Colonic mucosa (tissue), 4 donors: ENCODE measurements around the gene TMEM237. TPM values are rescaled to one million over a fixed set of nuclear protein-coding genes. Genes with fewer than 3 reads are reported as not detected.
A peak's percentile ranks its signal among the peaks of the same experiment; 100 is the strongest.

ENCODE experiments used
- DNase-seq: peaks from one replicate; pipeline ENCODE4 v3.0.0-alpha.2; 2020
- H3K27ac ChIP-seq: fragments of 200-600 bp; one replicate; pipeline ENCODE4 v1.8.0; 2021
- H3K27me3 ChIP-seq: fragments of 200-600 bp; one replicate; pipeline ENCODE4 v1.8.0; 2021
- H3K36me3 ChIP-seq: fragments of 200-600 bp; one replicate; pipeline ENCODE4 v1.8.0; 2021
- H3K4me1 ChIP-seq: fragments of 200-600 bp; one replicate; pipeline ENCODE4 v1.8.0; 2021; ENCODE audit warnings: mild to moderate bottlenecking
- H3K4me3 ChIP-seq: fragments of 200-600 bp; one replicate; pipeline ENCODE4 v1.8.0; 2021
- H3K9ac ChIP-seq, 2 donors: one replicate each; pipeline ENCODE4 v1.7.0; 2013; ENCODE audit warnings: control low read depth in 2 of 2, low read depth in 2 of 2, low read length in 2 of 2
- H3K9me3 ChIP-seq: fragments of 200-600 bp; one replicate; pipeline ENCODE4 v1.8.0; 2021
- intact Hi-C: fragments of 100-400 bp; cut with DNase I; formaldehyde crosslinking; loops from one replicate; pipeline ENCODE4 v1.14.1; 2022
- total RNA-seq, 2 donors: library from RNA; stranded (reverse); fragmentation: NEBNext Ultra II Directional in 1 of 2; extraction: Animal tissue kit (Norgen Biotek cat#: 25700) in 1 of 2; gene quantifications; one replicate each; pipeline ENCODE4 v1.2.1, GENCODE V29; 2021
- TF ChIP-seq, protein P1 (sequence below): fragments of 200-600 bp; IDR thresholded peaks from one replicate; pipeline ENCODE4 v1.8.0; 2022; ENCODE audit warnings: antibody characterized with exemption, mild to moderate bottlenecking
- donor health status: healthy.
- donor health status: DM: no; HTN: no; CAD: no.
- donor health status: DM: no; HTN: no; CAD: no.

The TMEM237 gene
- total RNA-seq, 2 donors from 2014 or later, result 4.5 to 7.1 TPM

DNA sequence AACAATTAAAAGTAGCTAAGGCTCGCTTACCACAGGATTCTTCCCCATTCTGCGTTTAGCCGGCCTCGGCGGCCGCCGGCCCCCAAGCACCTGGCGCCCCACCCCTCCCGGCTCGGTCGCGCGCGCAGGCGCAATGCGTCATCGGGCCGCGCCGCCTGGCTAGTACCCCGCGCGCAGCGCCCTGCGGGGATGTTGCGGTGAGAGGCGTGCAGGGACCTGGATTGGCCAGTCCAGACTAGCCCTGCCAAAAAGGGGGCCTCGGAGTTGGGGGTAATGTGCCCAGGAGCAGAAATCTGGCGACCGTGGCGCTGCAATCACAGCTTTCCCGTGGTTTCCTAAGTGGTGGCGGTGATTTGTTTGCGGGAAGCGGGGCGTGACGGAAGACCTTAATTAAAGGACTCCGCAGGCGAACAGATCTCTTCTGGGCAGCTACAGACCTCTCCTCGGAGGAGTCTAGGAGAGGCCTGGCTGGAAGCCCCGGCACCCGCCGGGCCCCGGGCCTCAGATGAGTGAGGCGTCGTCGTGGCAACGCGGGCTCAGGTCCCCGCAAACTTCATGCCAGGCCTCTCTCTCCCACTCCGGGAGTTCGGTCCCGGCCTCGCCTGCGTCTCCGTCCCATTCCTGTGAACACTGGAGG, 606 bp downstream of the TMEM237 start:
- H3K9me3 ChIP-seq, result no peaks in the 10 kb centered on the region
- H3K4me1 ChIP-seq, result peaks cover 4% of the 10 kb centered on the region
- peak overlapping the region; percentile 73 to 84 for H3K9ac ChIP-seq
- peak overlapping the region; percentile 72 for H3K27ac ChIP-seq
- DNase-seq, result peak; percentile 84
- TF ChIP-seq, protein P1, sequence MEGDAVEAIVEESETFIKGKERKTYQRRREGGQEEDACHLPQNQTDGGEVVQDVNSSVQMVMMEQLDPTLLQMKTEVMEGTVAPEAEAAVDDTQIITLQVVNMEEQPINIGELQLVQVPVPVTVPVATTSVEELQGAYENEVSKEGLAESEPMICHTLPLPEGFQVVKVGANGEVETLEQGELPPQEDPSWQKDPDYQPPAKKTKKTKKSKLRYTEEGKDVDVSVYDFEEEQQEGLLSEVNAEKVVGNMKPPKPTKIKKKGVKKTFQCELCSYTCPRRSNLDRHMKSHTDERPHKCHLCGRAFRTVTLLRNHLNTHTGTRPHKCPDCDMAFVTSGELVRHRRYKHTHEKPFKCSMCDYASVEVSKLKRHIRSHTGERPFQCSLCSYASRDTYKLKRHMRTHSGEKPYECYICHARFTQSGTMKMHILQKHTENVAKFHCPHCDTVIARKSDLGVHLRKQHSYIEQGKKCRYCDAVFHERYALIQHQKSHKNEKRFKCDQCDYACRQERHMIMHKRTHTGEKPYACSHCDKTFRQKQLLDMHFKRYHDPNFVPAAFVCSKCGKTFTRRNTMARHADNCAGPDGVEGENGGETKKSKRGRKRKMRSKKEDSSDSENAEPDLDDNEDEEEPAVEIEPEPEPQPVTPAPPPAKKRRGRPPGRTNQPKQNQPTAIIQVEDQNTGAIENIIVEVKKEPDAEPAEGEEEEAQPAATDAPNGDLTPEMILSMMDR, result no peak
- H3K36me3 ChIP-seq, result no peaks in the 10 kb centered on the region
- H3K4me3 ChIP-seq, result peak overlapping the region; percentile 92
- intact Hi-C loops, result no loop called here
- no peaks in the 10 kb centered on the region for H3K27me3 ChIP-seq

DNA sequence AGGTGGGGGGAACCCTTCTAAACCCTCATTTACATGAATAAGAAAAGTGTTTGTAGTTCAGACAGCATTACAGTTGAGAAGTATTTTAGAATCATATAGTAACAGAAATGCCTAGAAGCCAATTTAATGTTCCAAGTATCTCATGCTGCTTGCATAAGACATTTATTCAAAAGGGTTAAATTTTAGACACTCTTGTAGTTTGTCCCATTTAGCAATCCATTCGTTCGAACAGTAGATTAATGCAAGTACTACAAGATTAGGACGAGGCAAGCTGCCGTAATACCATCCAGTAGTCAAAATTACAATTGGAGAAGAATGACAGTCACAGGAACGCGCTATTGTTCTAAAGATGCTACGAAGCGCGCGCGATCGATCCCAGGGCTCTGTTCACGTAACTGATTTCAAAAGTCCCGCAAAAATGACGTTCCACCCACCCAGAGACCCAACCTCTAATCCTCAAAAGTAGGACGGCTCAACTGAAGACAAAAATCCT, 1.2 kb downstream of the TMEM237 start:
- Histone ChIP-seq H3K36me3 (no peaks in the 10 kb centered on the region), H3K9me3 (no peaks in the 10 kb centered on the region), H3K27ac (peak overlapping the region; percentile 72), H3K9ac (peak overlapping the region; percentile 73 to 84), H3K4me3 (peak overlapping the region; percentile 92), H3K27me3 (no peaks in the 10 kb centered on the region), H3K4me1 (peaks cover 4% of the 10 kb centered on the region)
- TF ChIP-seq, protein P1, result no peak
- intact Hi-C loops, result no loop called here
- no peak for DNase-seq

GRCh38 chr2:201639205-201639604, 4.1 kb downstream of the TMEM237 start:
- Histone ChIP-seq H3K27me3 (no peaks in the 10 kb centered on the region), H3K36me3 (no peaks in the 10 kb centered on the region), H3K4me1 (peaks cover 4% of the 10 kb centered on the region), H3K4me3 (no peak overlapping the region), H3K9me3 (no peaks in the 10 kb centered on the region), H3K27ac (no peak overlapping the region), H3K9ac (no peak overlapping the region)
- TF ChIP-seq, protein P1, result no peak
- intact Hi-C loops, result no loop called here
- no peak for DNase-seq

- no peaks in the 10 kb centered on the region for H3K36me3 ChIP-seq
- H3K4me1 ChIP-seq, result peaks cover 4% of the 10 kb centered on the region
- TF ChIP-seq, protein P1, result no peak
- no peak overlapping the region for H3K27ac ChIP-seq
- intact Hi-C loops, result no loop called here
- no peak for DNase-seq
- H3K9ac ChIP-seq, result no peak overlapping the region
- no peak overlapping the region for H3K4me3 ChIP-seq
- no peaks in the 10 kb centered on the region for H3K9me3 ChIP-seq
- no peaks in the 10 kb centered on the region for H3K27me3 ChIP-seq
Measured at GRCh38 chr2:201638326-201638725, 5.0 kb downstream of the TMEM237 start.

GRCh38 chr2:201633661-201634249, 9.5 kb downstream of the TMEM237 start:
- Histone ChIP-seq H3K36me3 (no peaks in the 10 kb centered on the region), H3K9ac (no peak overlapping the region), H3K4me3 (no peak overlapping the region), H3K4me1 (no peaks in the 10 kb centered on the region), H3K27ac (no peak overlapping the region), H3K9me3 (no peaks in the 10 kb centered on the region), H3K27me3 (no peaks in the 10 kb centered on the region)
- intact Hi-C loops, result no loop called here
- no peak for DNase-seq
- TF ChIP-seq, protein P1, result no peak
